BJ (cell line): Measurements from ENCODE around the gene PLXNB2. TPM values are rescaled to one million over a fixed set of nuclear protein-coding genes. Genes with fewer than 3 reads are reported as not detected.

Source experiments
- CTCF ChIA-PET: fragments of 350-600 bp; formaldehyde crosslinking; extraction: SDS; loops from one replicate; lab custom pipeline; 2021; ENCODE audit warnings: antibody characterized with exemption, inconsistent platforms; lab: Yijun Ruan, JAX
- POLR2A ChIA-PET: fragments of 300-600 bp; sonication (Branson Sonifier 250); formaldehyde crosslinking; extraction: SDS; loops from one replicate; lab custom pipeline; 2021; ENCODE audit warnings: antibody characterized with exemption; lab: Charles Lee
- DNase-seq: peaks from one replicate; pipeline ENCODE4 v3.0.0-alpha.2; 2011; ENCODE audit warnings: low read depth
- H3K27me3 ChIP-seq: 2 replicates; pipeline ENCODE4 v1.6.0; 2011; ENCODE audit warnings: low read length; ENCODE audit not compliant: control insufficient read depth, insufficient read depth
- H3K36me3 ChIP-seq: 2 replicates; pipeline ENCODE4 v1.5.1; 2011; ENCODE audit warnings: low read length; ENCODE audit not compliant: control insufficient read depth, insufficient read depth
- H3K4me3 ChIP-seq: 2 replicates; pipeline ENCODE4 v1.5.1; 2011; ENCODE audit warnings: low read depth, mild to moderate bottlenecking, control low read depth, low read length
- CTCF ChIP-seq: IDR thresholded peaks from 2 replicates; pipeline ENCODE4 v1.5.1; 2011; ENCODE audit warnings: low read depth, mild to moderate bottlenecking, control low read depth, inconsistent platforms, low read length, moderate library complexity; ENCODE audit not compliant: insufficient read depth
- polyA plus RNA-seq: library from polyadenylated mRNA; depleted of rRNA; stranded (reverse); fragments of >200 nt; gene quantifications from 2 replicates; pipeline ENCODE4 v1.2.3, GENCODE V29; 2011

PLXNB2 gene
- polyA plus RNA-seq, 1 experiment, result 143 TPM

DNA sequence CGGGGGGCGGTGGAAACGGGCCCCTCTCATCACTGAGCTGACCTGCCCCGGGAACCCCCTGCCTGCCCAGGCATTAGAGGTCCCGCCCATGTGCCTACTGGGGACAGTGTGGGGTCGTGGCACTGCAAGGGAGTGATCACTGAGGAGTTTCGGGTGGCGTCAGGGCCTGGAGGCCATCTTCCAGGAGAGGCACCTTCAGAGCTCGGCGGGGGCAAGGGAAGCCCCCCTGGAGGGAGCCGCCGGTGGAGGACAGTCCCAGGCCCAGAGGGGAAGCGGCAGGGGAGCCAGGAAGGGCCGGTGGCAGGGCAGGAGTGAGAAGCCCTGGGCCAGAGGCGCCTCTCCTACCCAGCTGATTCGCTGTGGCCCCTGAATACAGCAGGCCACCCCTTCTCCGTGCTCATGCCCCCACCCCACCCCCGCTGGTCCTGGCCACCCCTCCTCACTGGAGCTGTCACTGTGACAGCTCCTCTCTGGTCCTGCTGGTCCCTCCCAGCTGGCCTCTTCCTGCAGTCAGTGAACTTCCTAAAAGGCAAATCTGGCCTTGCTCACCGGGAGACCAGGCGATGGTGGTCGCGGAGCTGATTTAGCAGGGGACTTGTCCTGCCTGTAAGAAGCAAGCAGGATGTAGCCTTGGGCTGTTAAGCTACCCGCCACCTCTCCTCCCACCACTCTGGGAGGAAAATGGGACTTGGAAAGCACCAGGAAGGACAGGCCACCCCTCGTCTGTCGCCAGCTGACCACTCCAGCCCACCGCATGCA is 35.2 kb downstream of the PLXNB2 start:
- ChIA-PET CTCF (interaction anchor here (1.1 to 7.1 kb wide), 11 partner anchors 8 to 69 kb away, joined by 3 to 78 read pairs (median 5); partner anchors contain the start of genes DENND6B, HDAC10 and PLXNB2), POLR2A (interaction anchor here (0.7 kb wide), 1 partner anchor 22 kb away, joined by 3 read pairs; no protein-coding TSS in a partner anchor)
- no peak for DNase-seq
- H3K27me3 ChIP-seq, result no peaks in the 10 kb centered on the region
- no peak for TF ChIP-seq CTCF
- peaks cover 21% of the 10 kb centered on the region for H3K36me3 ChIP-seq
- no peak overlapping the region for H3K4me3 ChIP-seq

DNA sequence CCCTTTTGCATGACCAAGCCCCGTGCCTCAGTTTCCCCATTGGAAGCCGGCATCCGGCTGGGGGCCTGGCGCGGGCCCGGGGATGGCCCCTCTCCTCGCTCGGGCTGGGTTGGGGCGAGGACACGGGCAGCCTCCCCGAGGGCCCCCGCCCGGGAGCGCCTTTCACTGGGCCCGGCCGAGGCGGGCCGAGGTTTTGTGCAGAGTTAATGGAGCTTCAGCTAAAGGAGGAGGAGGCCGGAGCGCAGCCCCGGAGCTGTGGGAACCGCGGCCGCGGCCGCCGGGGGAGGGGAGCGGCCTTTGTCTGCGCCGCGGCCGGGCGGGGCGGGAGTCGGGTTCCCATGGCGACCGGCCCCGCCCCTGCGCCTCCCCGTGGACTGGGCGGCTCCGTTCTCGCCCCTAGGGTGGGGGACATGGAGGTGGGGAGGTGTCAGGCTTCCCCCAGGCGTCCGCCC is 35.9 kb downstream of the PLXNB2 start:
- peak overlapping the region; percentile 51 for H3K4me3 ChIP-seq
- H3K27me3 ChIP-seq, result no peaks in the 10 kb centered on the region
- ChIA-PET POLR2A (interaction anchor here (0.7 kb wide), 1 partner anchor 22 kb away, joined by 3 read pairs; no protein-coding TSS in a partner anchor), CTCF (interaction anchor here (1.3 to 7.1 kb wide), 7 partner anchors 9 to 71 kb away, joined by 4 to 78 read pairs (median 5); partner anchors contain the start of genes DENND6B and HDAC10)
- peaks cover 18% of the 10 kb centered on the region for H3K36me3 ChIP-seq
- peak; percentile 24; the same call in 1 of the 2 replicates for TF ChIP-seq CTCF
- DNase-seq, result no peak

DNA sequence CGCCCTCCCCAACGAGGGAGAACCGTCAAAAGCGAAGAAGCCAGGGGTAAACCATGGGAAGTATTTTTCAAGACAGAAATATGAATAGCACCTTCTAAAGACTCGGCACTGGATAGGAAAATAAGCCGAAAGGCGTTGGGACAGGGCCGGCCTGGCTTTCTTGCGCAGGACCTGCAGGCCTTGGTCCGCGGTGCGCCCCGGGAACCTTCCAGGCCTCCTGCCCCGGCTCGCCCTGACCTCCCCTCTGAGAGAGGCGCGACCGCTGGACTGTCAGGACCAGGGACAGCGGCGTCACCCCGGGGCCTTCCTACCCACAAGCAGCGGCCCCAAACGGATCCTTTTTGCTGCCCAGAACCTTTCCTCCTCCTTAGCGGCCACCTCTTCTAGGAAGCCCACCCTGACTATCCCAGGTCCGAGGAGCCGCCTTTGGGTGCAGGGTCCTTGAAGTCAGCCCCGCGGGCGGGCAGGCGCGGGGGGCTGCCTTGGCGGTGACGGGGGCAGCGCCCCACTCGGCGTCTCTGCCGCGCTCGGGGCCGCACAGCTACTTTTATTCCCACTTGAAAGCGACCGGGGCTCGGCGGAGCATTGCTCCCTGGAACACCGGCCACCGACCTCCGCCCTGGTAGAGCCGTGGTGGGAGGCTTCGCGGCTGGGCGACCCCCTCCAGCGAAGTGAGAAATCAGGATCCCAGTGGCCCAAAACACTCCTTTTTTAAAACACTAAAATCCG is 36.6 kb downstream of the PLXNB2 start:
- CTCF ChIA-PET, result interaction anchor here (1.3 to 7.1 kb wide), 7 partner anchors 8 to 71 kb away, joined by 4 to 78 read pairs (median 5); partner anchors contain the start of genes DENND6B and HDAC10
- Histone ChIP-seq H3K27me3 (no peaks in the 10 kb centered on the region), H3K4me3 (peak overlapping the region; percentile 51), H3K36me3 (peaks cover 13% of the 10 kb centered on the region)
- no peak for DNase-seq
- POLR2A ChIA-PET, result interaction anchor here (0.5 to 1.1 kb wide), 2 partner anchors 38 to 52 kb away, joined by 3 to 5 read pairs; no protein-coding TSS in a partner anchor
- TF ChIP-seq CTCF, result no peak

DNA sequence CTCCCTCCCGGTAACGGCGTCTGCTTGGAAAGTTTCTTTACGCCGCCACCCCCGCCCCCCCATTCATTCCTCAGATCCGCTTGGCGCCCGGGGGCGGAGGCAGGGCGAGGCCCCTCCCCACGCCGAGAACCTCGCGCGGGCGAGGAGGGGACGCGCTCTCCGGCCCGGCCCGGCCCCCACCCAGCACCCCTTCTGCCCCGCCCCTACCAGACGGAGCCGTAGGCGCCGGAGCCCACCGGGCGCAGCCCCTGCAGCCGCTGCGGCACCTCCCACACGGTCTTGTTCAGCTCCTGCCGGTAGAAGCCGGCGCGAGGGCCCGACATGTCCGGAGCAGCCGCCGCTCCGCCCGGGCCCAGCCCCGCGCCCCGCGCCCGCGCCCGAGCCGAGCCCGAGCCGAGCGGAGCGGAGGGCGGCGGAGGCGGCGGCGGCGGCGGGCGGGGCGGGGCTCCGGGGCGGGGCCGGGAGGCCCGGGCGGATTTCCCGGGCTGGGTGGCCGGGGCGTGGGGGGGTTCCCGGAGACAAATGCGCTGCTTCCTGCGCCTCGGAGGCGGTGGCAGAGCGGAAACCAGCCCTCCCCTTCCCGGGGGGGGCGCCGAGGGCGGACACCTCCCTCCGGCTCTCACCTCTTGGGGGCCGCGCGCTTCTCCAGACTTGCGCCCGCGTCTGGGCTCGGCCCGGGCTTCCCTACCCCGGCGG is 37.3 kb downstream of the PLXNB2 start, which contains the start of gene MAPK11:
TSS of gene MAPK11 (minus strand) at position 411 of the 696 bp plus-strand sequence. CDS start at position 323, 88 bp downstream.
- POLR2A ChIA-PET, result interaction anchor here (1.1 kb wide), 1 partner anchor 38 kb away, joined by 5 read pairs; no protein-coding TSS in a partner anchor
- CTCF ChIA-PET, result interaction anchor here (1.4 to 1.5 kb wide), 2 partner anchors 29 to 56 kb away, joined by 4 to 6 read pairs; partner anchors contain the start of gene DENND6B
- TF ChIP-seq CTCF, result no peak
- H3K27me3 ChIP-seq, result no peaks in the 10 kb centered on the region
- H3K4me3 ChIP-seq, result peak within 1 kb of the TSS; percentile 51
- peaks cover 7% of the 10 kb centered on the region for H3K36me3 ChIP-seq
- DNase-seq, result no peak
